HG03108 (cell line): ENCODE results near the gene ST6GAL1.

Source experiments
- ATAC-seq: cut with Tn5 transposase; IDR thresholded peaks from one replicate; pipeline ENCODE4 v1.9.1; 2021; ENCODE audit warnings: moderate library complexity; ENCODE audit not compliant: unreplicated experiment

Gene ST6GAL1

GRCh38 chr3:187102073-187102634 is 171.8 kb downstream of the ST6GAL1 start:
- no peak for ATAC-seq

GRCh38 chr3:187103251-187103650 is 172.9 kb downstream of the ST6GAL1 start:
- no peak for ATAC-seq

GRCh38 chr3:187104342-187104741 is 174.0 kb downstream of the ST6GAL1 start:
- no peak for ATAC-seq

- ATAC-seq: no peak
Observed at GRCh38 chr3:187104933-187105332, 174.6 kb downstream of the ST6GAL1 start.

- ATAC-seq: no peak
Observed at GRCh38 chr3:187105700-187106099, 175.4 kb downstream of the ST6GAL1 start.

- ATAC-seq: no peak
Observed at GRCh38 chr3:187107989-187108388, 177.7 kb downstream of the ST6GAL1 start.

GRCh38 chr3:187110156-187110555 is 179.8 kb downstream of the ST6GAL1 start:
- no peak for ATAC-seq

GRCh38 chr3:187112934-187113793 is 182.8 kb downstream of the ST6GAL1 start:
- ATAC-seq: no peak

GRCh38 chr3:187114511-187114910 is 184.2 kb downstream of the ST6GAL1 start:
- ATAC-seq: no peak

GRCh38 chr3:187120326-187120725 is 190.0 kb downstream of the ST6GAL1 start:
- no peak for ATAC-seq

GRCh38 chr3:187122261-187122660 is 191.9 kb downstream of the ST6GAL1 start:
- no peak for ATAC-seq

GRCh38 chr3:187125319-187126031 is 195.1 kb downstream of the ST6GAL1 start:
- ATAC-seq: peak; percentile 63
